ENCODE data around the gene ZNF282. TPM values are rescaled to one million over a fixed set of nuclear protein-coding genes. Genes with fewer than 3 reads are reported as not detected.

ZNF282 gene
- total RNA-seq, 1 donor from 2014 or later, result 18.5 TPM

GRCh38 chr7:149175150-149175549 is 20.2 kb upstream of the ZNF282 start:
- no peak for TF ChIP-seq CTCF (conservative IDR thresholded peaks at IDR 0.05; ENCODE audit: low read depth, low read length)
- no peak overlapping the region for H3K4me3 ChIP-seq (ENCODE audit: low read depth, low read length)

GRCh38 chr7:149179241-149179640 is 16.1 kb upstream of the ZNF282 start:
- no peak overlapping the region for H3K4me3 ChIP-seq (ENCODE audit: low read depth, low read length)
- TF ChIP-seq CTCF (conservative IDR thresholded peaks at IDR 0.05; ENCODE audit: low read depth, low read length), result no peak
- no peak for DNase-seq (ENCODE audit: low read depth)

More at GRCh38 chr7:149175150-149175549, 20.2 kb upstream of the ZNF282 start:
- DNase-seq (ENCODE audit: low read depth), result no peak

GRCh38 chr7:149180722-149181449 is 14.5 kb upstream of the ZNF282 start:
- TF ChIP-seq CTCF (conservative IDR thresholded peaks at IDR 0.05; ENCODE audit: low read depth, low read length), result no peak
- no peak overlapping the region for H3K4me3 ChIP-seq (ENCODE audit: low read depth, low read length)
- no peak for DNase-seq (ENCODE audit: low read depth)

- H3K4me3 ChIP-seq (ENCODE audit: low read depth, low read length), result no peak overlapping the region
- TF ChIP-seq CTCF (conservative IDR thresholded peaks at IDR 0.05; ENCODE audit: low read depth, low read length), result no peak
- no peak for DNase-seq (ENCODE audit: low read depth)
Measured at GRCh38 chr7:149181450-149181790, 13.9 kb upstream of the ZNF282 start.

GRCh38 chr7:149184274-149184673 is 11.1 kb upstream of the ZNF282 start:
- DNase-seq (ENCODE audit: low read depth), result no peak
- H3K4me3 ChIP-seq (ENCODE audit: low read depth, low read length), result no peak overlapping the region
- TF ChIP-seq CTCF (conservative IDR thresholded peaks at IDR 0.05; ENCODE audit: low read depth, low read length), result no peak

GRCh38 chr7:149188213-149188612 is 7.1 kb upstream of the ZNF282 start:
- no peak overlapping the region for H3K4me3 ChIP-seq (ENCODE audit: low read depth, low read length)
- DNase-seq (ENCODE audit: low read depth), result no peak
- no peak for TF ChIP-seq CTCF (conservative IDR thresholded peaks at IDR 0.05; ENCODE audit: low read depth, low read length)

GRCh38 chr7:149188637-149189259 is 6.6 kb upstream of the ZNF282 start:
- no peak overlapping the region for H3K4me3 ChIP-seq (ENCODE audit: low read depth, low read length)
- no peak for DNase-seq (ENCODE audit: low read depth)
- TF ChIP-seq CTCF (conservative IDR thresholded peaks at IDR 0.05; ENCODE audit: low read depth, low read length), result no peak

All from epithelial cell of proximal tubule (primary cell).